Stomach (tissue), 4 donors: ENCODE measurements around the gene C1orf198.

Source experiments
- CTCF ChIP-seq, 7 experiments: fragments of 450-650 bp in 4 of 7; fragments of 200-600 bp in 3 of 7; sonication (generic) in 3 of 7; IDR thresholded peaks; one replicate each; pipeline ENCODE4 v1.5.1; 2016 to 2019; ENCODE audit warnings: antibody characterized with exemption in 7 of 7, control low read depth in 2 of 7, mild to moderate bottlenecking in 1 of 7
- EP300 ChIP-seq: sonication (generic); formaldehyde crosslinking; IDR thresholded peaks from one replicate; pipeline ENCODE4 v1.6.1; 2017; ENCODE audit warnings: antibody characterized with exemption
- POLR2A ChIP-seq, 4 donors: fragments of 450-650 bp; IDR thresholded peaks; one replicate each; pipeline ENCODE4 v1.6.1; 2016; ENCODE audit warnings: antibody characterized with exemption in 4 of 4, control low read depth in 2 of 4, mild to moderate bottlenecking in 1 of 4, moderate library complexity in 1 of 4

- no peak for TF ChIP-seq CTCF (IDR thresholded peaks at IDR 0.05)
- no peak for TF ChIP-seq POLR2A (IDR thresholded peaks at IDR 0.05)
- TF ChIP-seq EP300 = no peak
These were observed 71.7 kb downstream of the C1orf198 start for GRCh38 chr1:230796626-230797025.
